Dermis blood vessel endothelial cell (primary cell): ENCODE results near the gene SIRT2. TPM values are rescaled to one million over a fixed set of nuclear protein-coding genes. Genes with fewer than 3 reads are reported as not detected.
"Not testable (repeated sequence)": the region's sequence is repeated elsewhere in the genome, so short reads cannot be mapped to it uniquely, and the experiment has no call there.

Experiments
- DNase-seq: peaks from one replicate; pipeline ENCODE4 v3.0.0; 2010
- total RNA-seq: library from RNA; depleted of rRNA; stranded (reverse); fragments of >200 nt; gene quantifications from 2 replicates; pipeline ENCODE4 v1.2.3, GENCODE V29; 2014

SIRT2 gene
- total RNA-seq, 1 donor from 2014 or later = 122 TPM

DNA sequence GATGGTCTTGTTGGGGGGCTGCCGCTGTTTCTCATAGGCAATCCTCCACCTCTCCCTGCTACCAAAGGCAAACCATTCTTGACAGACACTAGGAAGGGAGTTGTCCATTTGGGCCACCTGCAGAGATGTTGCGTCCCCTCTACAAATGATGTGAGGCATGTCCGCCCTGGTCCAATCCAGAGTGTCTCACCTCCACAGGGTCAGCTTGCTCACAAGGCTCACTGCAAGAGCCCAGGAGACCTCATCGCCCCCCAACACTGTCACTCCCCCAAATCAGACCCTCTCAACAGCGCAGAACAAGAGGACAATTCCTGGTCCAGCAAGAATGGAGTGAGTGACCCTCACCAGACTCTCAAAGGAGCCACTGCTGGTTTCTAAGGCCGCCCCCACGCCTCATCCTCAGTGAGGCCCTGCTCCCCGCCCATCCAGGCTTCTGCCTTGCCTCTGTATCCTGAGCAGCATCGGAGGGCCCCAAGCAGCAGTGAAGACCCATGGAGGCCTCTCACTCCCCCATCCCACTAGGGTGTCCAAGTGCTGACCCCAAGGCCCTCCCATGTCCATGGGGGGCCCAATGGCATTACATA, 56.2 kb downstream of the SIRT2 start:
- no peak for DNase-seq

DNA sequence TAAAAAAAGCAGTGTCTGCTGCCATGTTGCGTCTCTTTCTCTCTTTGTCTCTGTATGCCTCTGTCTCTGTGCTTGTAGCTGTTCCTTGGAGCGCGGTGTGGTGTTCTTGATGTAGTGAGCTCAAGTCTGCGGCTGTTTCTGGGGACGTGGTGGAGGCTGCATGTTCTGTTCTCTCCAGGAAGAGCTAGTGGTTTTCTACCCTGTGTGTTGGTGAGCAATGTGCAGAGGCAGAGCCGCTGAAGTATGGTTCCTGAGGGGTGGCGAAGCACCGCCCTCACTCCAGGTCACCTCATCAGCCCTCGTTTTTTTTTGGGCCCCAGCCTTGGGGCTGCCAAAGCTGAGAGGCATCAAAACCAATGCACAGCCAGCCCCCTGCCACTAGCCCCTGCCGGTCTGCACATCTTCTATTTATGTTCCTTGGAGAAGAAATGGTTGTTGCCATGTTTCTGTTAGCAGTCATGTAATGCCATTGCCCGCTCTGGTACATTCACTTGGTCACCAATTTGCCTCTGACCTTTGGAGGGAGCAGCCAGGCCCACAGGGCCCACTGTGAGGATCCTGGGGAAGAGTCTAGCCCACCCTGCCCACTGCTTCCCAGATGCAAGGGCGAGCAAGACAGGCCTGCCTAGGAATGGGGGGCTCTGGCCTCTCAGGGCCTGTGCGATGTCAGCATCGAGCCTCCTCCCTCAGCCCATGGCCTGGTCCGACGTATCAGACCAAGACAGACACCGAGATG, 56.8 kb downstream of the SIRT2 start:
- DNase-seq = no peak

DNA sequence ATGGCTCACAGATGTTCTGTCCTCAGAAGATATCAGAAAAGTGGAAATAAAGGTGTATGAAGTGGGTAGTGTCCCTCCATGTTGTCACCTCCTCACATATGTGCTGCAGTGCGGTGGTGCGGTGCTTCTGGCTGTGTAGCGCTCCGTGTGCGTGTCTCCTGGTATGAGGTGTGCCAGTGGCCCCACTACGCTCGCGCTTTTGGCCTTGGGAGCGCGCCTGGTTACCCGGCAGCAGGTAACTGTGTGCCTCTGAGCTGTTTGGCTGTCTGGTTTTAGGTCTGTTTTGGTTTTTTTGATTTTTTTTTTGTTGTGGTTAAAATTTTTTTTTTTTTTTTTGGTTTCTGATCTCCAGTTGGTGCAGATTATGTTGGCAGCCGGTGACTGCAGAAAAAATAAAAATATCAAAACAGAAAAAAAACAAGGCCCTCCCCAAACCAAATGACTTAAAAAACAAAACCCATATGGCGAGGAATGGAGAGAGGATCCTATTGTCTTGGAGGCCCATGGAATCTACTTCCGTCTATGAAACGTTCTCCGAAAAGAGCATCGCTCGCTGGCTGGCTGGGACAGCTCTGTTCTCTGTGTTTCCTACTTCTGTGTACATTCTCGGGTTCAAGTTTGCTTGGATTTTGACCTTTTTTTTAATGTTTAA, 57.5 kb downstream of the SIRT2 start:
- no peak for DNase-seq

DNA sequence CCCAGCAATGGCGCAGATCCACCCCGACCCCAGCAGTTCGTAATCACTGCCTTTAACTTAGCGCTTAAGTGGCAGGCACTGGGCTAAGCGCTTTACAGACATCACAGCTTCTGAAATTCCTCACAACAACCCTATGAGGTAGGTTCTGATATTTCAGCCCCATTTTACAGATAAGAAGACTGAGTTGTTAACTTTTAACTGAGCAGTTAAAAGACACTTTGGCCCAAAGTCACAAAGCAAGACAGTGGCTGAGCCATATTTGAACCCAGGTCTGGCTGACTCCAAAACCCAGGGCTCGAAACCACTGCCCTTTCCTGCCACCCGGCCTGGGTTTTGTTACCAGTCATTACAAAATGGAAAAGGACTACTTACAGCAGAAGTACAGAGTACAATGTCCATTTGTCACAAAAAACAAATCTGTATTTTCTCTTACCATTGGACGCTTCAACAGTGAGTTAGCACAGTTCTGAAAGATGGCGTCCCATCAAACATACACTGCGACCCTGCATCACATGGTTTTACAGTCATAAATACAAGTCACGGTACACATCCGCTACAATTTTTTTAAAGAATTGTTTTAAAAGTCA, 58.1 kb downstream of the SIRT2 start:
- DNase-seq = no peak

DNA sequence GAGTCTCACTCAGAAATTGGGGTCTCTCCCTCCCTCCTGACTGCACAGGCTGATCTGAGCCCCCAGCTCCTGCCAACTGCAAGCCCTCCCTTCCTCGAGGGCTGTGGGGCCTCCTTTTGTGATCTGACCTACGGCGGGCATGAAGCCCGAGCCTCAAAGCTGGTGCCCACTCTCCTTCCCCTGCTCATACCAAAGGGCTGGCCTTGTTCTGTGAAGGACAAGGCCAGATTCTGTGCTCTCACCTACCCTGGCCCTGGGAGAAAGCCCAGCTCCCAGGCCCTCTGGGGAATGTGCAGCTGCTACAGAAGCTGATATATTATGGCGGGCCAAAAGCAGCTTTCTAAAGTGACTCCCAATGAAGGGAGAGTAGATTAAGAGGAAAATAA, 58.8 kb downstream of the SIRT2 start:
- no peak for DNase-seq

DNA sequence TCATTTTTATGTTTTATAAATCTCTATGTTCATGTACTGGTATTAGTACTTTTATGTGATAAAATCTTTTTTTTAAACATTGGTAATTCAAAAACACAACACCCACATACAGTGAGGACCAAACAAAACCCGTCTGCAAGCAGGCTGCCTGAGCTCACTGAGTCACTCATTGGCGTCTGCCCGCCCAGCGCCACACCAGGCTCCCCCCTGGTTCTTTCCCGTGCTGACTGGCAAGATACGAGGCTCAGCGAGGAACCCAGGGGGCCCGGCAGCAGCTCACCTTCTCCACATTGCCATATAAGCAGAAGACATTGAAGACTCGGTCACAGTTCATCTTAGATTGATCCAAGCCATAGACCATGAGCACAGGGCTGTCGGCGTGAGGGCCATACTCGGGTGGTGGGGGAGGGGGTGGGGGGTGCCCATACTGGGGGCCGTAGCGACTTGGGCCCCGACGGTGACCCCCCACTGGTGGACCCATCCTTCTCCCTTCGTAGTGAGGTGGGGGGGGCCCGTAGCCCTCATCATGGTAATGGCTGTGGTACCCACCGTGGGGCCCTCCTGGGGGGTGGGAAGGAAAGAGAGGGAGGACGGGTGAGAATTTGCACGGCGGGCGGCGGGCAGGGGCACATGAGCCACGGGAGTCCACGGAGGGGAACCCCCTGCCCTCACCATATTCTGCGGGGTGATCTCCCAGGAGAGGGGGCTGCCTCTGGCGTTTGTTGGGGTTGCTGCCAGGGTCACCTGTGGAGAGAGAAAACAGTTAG, 59.4 kb downstream of the SIRT2 start:
- DNase-seq = no peak

DNA sequence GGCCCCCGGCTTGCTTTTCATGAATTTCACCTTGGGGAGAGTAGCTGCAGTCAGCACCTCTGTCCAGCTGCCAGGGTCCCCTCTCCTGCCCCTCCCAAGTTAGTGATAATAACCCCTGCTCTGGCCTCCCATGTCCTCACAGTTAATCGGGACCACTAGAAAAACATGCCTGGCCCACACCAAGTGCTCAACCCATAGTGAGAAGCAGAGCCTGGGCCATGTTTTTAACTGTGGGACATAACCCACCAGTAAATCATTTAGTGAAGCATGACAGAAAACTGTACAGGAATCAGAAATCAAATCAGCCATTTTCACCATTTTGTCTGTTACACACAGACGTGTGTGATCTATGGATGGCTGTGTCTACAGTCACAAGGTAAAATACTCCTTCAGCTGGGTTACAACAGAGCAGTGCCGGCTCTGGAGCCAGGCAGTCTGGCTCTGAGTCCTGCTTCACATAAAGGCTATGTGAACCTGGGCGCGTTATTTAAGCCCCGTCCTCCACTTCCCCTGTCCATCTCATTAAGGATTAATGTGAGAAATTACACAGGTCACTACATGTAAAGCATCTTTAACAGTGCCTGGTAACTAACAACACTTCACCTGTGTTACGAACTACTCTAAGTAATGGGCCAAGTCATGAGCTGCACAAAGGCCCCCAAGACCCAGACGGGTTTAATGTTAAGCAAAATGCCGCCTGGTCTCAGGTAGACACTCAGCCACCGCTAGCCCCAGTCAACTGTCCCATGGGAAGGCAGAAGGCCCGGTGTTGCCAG, 60.2 kb downstream of the SIRT2 start:
- no peak for DNase-seq

DNA sequence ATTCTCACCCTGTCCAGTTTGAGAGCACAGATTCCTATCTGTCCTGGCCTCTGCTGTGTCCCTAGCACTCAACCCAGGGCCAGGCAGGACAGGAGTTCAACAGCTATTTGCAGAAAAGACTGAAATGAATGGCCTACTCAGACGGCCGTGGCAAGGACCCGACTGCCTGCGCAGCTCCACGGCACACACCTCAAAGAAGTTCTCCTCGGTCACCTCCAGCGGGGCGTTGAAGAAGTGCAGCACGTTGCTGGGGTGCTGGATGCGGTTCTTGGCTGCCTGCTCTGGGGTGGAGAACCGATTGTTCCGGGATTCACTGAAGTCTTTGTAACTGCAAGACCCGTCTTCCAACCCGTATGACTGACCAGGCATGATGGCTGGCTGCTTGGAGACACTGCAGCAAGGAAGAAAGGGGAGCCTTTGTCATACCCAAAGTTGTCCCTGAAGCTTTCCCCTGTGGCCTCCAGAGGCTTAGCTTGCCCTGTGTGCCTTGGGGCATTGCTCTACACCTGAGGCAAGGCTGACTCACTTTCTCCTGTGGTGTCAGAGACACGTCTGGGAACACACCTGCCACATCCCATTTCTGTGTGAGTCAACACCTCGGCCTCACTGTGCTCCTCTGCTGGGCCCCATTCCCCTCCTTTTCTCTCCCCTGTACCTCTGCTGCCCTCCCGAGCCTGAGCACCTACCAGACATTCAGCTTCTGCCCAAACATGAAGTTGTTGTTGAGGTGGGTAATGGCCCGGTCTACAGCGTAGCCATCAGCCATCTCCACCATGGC, 61.0 kb downstream of the SIRT2 start:
- no peak for DNase-seq

DNA sequence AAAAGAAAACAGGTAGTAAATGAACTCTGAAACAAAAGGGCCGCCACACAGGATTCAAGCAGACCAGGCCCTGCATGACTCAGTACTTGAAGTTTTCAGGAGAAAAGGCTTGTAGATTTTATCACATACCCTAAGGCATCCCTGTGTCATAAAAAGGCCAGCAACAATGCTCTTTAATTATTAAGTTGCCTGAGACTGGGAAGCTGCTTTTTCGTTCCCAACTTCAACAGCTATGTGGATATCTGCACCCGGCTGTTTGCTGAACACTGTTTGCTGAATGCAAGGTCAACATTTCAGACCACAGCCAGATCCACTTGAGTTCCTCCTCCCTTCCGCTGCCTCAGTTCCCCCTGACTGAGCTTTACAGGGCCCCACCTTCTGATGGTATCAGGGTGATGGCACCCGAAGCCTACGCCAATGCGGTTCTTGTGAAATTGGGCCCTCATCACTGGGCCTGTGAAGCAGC, 61.7 kb downstream of the SIRT2 start:
- no peak for DNase-seq

DNA sequence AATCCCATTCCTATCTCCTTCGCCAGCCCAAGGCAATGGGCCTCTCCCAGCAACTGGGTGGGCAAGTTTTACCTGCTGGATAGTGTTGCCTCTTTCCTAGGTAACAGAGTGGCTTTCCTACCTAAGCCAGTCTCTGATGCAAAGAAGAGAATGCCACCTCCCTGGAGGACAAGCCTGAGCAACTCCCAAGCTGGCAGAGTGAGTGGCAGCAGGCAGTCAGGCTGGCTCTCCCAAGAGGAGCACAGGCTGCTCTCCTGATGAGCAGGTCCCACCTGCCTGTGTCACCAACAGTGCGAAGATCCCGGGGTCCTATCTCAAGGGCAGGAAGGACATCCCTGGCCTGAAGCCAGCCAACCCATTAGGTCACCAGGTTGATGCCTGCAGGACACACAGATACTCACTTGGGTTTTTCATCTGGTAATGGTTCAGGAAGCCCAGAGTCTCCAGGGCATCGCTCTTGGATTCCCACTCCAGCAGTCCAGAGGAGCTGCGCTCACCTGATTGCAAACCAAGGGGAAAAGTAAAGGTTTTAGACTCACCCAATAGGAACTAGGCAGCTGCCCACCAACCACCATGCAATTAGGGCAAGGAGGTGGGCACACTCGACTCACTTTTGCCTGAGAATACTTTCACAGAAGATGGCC, 62.3 kb downstream of the SIRT2 start:
- no peak for DNase-seq

DNA sequence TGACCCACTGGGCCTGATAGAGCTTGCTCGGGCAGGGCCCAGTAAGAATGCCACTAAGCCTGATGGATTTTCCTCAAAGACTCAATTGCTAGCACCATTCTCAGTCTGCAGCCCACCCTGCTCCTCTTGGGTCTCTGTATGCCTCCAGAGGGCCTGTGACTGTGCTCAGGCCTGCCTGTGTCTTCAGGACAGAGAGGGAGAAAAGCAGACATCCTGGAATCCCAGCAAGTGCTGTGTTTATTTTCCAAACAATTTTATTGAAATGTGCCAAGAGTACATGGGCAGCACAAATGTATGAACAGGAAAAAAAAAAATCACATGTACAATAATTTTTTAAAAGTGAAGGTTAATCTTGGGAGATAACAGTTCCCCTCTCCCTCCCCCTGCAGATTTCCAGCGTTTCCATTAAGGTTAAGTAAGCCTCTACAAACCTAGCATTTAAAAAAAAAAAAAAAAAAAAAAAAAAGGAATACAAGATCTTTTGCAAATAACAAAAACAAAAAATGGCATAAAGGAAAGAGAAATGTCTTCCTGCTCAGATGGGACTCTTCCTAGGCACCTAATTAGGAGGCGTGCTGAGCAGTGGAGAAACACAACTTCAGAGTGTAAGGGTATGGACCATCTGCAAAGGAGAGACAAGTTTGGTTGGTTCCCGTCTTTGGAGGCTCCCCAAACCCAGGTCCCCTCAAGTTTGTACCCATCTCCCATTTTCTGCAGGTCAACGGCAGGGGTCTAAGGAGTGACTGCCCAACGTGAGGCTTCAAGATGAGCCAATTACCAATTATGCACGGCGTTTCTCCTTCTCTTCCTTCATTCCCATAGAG, 63.0 kb downstream of the SIRT2 start:
- DNase-seq = no peak

DNA sequence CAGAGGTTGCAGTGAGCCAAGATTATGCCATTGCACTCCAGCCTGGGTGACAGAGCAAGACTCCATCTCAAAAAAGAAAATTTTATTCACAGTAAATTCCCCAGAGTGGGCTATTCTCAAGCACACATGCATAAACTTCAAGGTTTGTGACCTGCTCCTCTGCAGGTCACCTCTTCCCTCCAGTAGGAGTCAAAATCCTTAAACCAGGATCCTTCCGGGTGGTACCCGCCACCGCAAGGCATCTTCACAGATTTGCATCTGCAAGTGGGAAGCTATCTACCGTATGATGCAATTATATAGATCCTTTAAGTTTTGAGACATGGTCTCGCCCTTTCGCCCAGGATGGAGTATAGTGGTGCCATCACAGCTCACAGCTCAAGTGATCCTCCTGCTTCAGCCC, 64.8 kb downstream of the SIRT2 start:
- no peak for DNase-seq

DNA sequence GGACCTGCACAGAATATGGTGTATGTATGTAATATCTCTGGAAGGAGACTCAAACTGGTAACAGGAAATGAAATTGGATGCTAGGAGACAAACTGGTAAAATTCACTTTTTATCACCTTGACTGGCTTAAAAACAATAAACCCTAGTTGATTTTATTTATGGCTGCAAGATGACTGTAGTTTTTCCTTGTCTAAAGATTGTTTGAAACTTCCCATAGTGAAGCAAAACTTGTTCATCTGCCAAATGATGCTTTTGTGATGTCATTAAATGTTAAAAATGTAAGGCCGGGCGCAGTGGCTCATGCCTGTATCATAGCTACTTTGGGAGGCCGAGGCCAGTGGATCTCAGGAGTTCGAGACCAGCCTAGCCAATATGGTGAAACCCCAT, 65.3 kb downstream of the SIRT2 start:
- DNase-seq = no peak

DNA sequence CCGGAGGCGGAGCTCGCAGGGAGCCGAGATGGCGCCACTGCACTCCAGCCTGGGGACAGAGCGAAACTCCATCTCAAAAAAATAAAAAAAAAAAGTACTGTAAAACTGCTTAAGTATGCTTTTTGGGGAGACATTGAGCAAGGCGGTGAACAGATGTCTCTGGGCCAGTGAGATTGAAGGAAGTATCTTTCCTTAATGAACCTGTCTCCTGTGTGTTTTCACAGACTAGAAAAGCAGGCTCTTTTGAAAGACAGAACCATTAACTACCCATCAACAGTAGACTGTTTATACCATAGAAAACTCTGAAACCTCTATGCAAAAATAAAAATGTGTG, 66.4 kb downstream of the SIRT2 start:
- DNase-seq = no peak

DNA sequence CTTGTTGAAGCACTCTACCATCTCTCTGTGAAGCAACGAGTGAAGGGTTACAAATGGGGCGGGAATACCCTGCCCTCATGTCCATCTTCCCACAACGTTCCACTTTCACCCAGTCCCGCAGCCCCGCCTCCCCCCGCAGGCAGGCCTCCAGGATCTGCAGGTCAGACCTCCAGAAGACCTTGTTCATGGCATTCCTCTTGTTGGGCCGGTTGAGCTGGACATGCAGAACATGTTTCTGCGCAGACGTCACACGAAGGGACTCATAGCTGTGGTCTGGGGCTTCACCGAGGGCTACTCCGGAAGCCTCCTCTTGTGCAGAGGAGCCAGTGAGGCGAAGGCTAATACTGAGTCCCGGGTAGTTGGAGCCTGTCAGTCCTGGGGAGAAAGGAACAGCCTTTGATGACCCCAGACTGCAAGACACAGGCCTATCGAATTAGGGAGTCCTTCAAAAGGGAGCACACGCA, 68.2 kb downstream of the SIRT2 start:
- peak; percentile 66 for DNase-seq

DNA sequence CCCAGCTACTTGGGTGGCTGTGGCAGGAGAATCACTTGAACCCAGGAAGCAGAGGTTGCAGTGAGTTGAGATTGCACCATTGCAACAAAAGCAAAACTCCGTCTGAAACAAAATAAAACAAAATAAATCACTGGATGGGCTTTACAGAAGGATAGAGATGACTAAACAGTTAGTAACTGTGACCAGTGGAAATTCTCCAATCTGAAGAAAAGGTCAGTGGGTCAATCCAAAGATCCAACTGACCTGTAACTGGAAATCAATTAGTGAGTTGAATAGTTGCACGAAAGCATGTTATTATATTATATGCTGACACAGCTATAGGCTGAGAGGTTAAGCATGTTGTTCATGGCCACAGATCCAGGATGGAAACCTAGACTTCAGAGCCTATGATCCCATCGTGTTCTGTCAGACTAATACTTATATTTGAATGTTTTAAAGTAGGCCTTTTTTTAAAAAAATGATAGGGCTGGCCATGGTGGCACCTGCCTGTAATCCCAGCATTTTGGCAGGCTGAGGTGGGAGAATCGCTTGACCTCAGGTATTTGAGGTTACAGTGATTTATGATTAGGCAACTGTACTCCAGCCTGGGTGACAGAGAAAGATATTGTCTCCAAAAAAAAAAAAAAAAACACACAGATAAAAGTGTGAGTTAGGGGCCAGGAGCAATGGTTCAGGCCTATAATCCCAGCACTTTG, 69.2 kb downstream of the SIRT2 start:
- no peak for DNase-seq

DNA sequence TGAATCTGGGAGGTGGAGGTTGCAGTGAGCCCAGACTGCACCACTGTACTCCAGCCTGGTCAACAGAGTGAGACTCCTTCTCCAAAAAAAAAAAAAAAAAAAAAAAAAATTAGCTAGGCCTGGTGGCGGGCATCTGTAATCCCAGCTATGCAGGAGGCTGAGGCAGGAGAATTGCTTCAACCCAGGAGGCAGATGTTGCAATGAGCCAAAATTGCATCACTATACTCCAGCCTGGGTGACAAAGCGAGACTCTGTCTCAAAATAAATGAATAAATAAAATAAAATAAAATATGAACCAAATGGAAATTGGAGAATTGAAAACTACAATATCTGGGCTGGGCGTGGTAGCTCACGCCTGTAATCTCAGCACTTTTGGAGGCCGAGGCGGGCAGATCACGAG, 70.2 kb downstream of the SIRT2 start:
- DNase-seq = not testable (repeated sequence)
